Activated T-helper 17 cell treated with anti-CD3 and anti-CD28 coated beads, Interleukin-2, amount 50 U/mL, for 72 hours (primary cell): ENCODE results near the gene OR2F2. TPM values are rescaled to one million over a fixed set of nuclear protein-coding genes. Genes with fewer than 3 reads are reported as not detected.
A peak's percentile ranks its signal among the peaks of the same experiment; 100 is the strongest.

Experiments used
- ATAC-seq: fragments of 150-1000 bp; cut with Tn5 transposase; replicated peaks from 2 replicates; pipeline ENCODE4 v1.10.0; 2021; ENCODE audit warnings: mild to moderate bottlenecking, moderate library complexity
- H3K27ac Mint-ChIP-seq: one replicate; pipeline ENCODE4 v1.8.0; 2022; ENCODE audit warnings: mixed read lengths
- H3K27me3 Mint-ChIP-seq: one replicate; pipeline ENCODE4 v1.8.0; 2022; ENCODE audit warnings: mixed read lengths
- H3K36me3 Mint-ChIP-seq: one replicate; pipeline ENCODE4 v1.8.0; 2022; ENCODE audit warnings: low read depth, mild to moderate bottlenecking, mixed read lengths
- H3K4me1 Mint-ChIP-seq: one replicate; pipeline ENCODE4 v1.8.0; 2022; ENCODE audit warnings: mixed read lengths
- H3K4me3 Mint-ChIP-seq: one replicate; pipeline ENCODE4 v1.8.0; 2022; ENCODE audit warnings: mild to moderate bottlenecking, mixed read lengths
- H3K9me3 Mint-ChIP-seq: one replicate; pipeline ENCODE4 v1.8.0; 2022; ENCODE audit warnings: mixed read lengths
- total RNA-seq, 2 donors: library from RNA; stranded (reverse); gene quantifications; one replicate each; pipeline ENCODE4 v1.2.3, GENCODE V29; 2022

Gene OR2F2
- total RNA-seq, 2 donors from 2014 or later, result not detected

DNA sequence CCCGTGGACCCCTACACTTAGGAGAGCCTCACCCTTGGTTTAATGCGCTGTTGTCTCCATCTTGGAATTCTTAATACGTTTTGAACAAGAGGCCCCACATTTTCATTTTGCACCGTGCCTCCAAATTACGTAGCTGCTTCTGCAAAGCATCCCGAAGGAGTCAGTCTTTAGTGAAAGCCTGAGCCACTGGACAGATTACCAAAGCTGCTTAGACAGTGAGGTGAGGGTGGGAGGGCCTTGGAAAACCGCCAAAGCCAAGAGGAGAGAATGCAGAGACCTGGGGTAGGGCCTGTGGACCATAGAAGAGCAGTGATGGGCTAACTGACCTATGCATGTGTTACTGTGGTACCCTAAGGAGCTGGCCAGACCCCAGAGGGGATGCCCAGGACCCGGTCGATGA, 28.9 kb upstream of the OR2F2 start:
- H3K9me3 Mint-ChIP-seq, result no peaks in the 10 kb centered on the region
- peaks cover 4% of the 10 kb centered on the region for H3K4me1 Mint-ChIP-seq
- H3K4me3 Mint-ChIP-seq, result no peak overlapping the region
- H3K27me3 Mint-ChIP-seq, result peaks cover 3% of the 10 kb centered on the region
- no peaks in the 10 kb centered on the region for H3K36me3 Mint-ChIP-seq
- ATAC-seq, result no peak
- H3K27ac Mint-ChIP-seq, result no peak overlapping the region

DNA sequence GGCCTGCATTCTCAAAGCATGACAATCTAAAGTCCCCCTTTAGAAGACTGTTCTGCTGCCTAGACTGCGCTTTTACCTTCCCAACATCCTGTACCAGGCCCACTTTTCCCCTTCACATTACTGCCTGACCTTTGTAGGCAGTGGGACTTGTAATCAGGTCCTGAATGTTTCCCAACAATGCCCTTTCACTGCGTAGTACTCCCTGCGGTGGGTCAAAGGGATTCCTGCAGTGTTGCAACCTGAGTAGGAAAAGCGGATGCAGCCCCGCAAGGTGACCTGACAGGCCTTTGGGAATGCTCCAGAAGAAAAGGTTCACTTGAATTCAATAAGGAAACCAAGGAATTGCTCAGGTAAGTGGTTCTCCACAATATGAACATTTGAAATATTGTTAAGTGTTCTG, 28.1 kb upstream of the OR2F2 start:
- no peak overlapping the region for H3K4me3 Mint-ChIP-seq
- no peak for ATAC-seq
- H3K27ac Mint-ChIP-seq, result no peak overlapping the region
- H3K9me3 Mint-ChIP-seq, result no peaks in the 10 kb centered on the region
- H3K27me3 Mint-ChIP-seq, result peaks cover 3% of the 10 kb centered on the region
- H3K36me3 Mint-ChIP-seq, result no peaks in the 10 kb centered on the region
- H3K4me1 Mint-ChIP-seq, result peaks cover 4% of the 10 kb centered on the region

DNA sequence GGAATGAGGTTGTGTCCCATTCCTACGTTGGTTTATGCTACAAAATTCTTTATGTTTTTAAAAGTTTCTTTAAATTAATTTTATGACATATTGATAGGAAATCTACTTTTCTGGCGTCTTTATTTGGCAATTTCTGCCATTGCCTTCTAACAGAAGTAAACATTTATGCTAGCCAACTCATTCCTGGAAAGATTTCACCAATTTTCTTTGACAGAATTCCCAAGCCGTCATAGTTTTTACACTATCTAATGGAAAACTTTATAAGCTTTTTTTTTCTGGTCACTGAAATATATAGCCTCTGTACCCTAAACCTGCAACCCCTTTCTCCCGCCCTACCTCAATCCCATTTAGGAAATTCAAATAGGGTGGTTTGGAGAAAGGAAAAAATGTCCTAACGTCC, 26.9 kb upstream of the OR2F2 start:
- Mint-ChIP-seq H3K36me3 (no peaks in the 10 kb centered on the region), H3K27ac (no peak overlapping the region), H3K4me3 (no peak overlapping the region), H3K9me3 (no peaks in the 10 kb centered on the region), H3K4me1 (peaks cover 4% of the 10 kb centered on the region), H3K27me3 (peaks cover 3% of the 10 kb centered on the region)
- ATAC-seq, result no peak

DNA sequence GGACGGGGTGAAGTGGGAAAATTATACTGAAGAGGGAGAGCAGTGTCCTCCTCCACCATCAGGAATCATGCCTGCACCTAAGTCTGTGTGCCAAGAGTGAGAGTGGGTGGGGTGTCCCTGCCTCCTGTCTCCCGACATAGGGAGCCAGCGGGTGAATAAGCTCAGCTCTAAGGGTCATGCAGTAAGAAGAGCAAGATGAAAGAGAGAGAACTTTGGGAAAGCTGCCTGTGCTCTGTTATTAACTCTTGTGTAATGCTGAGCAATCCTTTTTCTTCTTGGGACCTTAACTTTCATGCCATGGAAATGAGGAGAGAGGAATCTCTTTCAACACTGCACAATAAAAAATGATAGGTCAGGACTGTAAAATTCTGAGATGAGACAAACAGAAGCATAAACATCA, 25.2 kb upstream of the OR2F2 start:
- no peaks in the 10 kb centered on the region for H3K9me3 Mint-ChIP-seq
- H3K36me3 Mint-ChIP-seq, result no peaks in the 10 kb centered on the region
- H3K27me3 Mint-ChIP-seq, result peaks cover 3% of the 10 kb centered on the region
- H3K4me3 Mint-ChIP-seq, result no peak overlapping the region
- no peak for ATAC-seq
- H3K4me1 Mint-ChIP-seq, result no peaks in the 10 kb centered on the region
- no peak overlapping the region for H3K27ac Mint-ChIP-seq

DNA sequence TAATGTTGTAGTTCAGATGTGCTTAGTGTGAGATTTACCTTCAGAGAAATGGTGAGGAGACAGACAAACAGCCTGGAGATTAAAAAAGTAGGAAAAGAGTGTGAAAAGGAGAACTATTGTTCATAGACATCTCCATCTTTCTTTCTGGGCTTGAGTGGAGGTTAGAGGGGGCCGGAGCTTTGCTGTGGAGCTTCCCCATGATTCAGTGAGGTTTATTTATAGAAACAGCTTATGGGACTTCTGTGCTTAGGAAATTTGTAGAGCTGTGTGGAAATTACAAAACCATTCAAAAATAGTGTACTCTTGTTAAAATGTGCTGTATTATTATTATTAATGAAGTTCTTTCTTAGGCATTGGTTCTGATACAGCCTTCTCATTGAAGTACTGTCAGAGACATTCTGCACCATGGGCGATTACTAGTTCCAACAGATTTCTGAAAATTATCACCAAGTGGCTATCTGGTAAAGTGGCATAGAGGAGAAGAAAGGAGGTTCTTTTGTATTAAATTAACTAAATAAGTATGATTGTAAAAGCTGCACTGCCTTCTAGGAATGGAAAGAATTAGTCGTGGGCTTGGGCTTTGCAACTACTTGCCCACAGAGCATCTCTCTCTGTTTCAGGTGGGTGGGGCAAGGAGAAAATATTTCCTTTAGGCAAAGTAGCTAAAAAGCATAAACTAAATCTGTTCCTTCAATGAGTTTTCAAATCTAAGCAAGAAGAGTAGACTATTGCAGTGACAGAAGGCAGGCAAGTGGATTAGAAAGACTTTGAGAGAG, 24.4 kb upstream of the OR2F2 start:
- no peak overlapping the region for H3K27ac Mint-ChIP-seq
- no peaks in the 10 kb centered on the region for H3K4me1 Mint-ChIP-seq
- no peak overlapping the region for H3K4me3 Mint-ChIP-seq
- no peaks in the 10 kb centered on the region for H3K36me3 Mint-ChIP-seq
- peaks cover 7% of the 10 kb centered on the region for H3K27me3 Mint-ChIP-seq
- no peaks in the 10 kb centered on the region for H3K9me3 Mint-ChIP-seq
- ATAC-seq, result no peak

DNA sequence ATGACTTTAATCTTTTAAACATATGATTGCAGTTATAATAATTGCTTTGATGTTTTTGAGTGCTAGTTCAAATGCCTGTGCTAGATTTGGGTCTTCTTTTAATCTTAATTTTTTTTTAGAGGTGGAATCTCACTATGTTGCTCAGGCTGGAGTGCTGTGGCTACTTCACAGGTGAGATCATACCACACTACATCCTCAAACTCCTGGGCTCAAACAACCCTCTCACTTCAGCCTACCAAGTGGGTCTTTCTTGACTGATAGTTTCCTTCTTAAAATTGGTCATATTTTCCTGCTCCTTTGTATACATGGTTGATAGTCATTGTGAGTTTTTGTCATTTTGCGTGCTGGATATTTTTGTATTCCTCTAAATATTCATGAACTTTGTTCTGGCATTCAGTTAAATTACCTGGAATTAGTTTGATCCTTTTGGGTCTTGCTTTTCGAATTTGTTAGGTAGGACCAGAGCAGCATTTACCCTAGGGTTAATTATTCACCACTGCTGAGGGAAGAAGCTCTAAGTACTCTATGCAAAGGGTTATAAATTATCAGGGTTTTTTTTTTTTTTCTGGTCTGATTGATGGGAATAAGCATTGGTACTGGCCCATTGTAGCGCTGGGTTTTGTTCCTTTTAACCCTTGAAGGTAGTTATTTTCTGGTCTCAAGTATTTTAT, 21.0 kb upstream of the OR2F2 start:
- Mint-ChIP-seq H3K27ac (no peak overlapping the region), H3K9me3 (no peaks in the 10 kb centered on the region), H3K36me3 (no peaks in the 10 kb centered on the region), H3K4me3 (no peak overlapping the region), H3K27me3 (peaks cover 18% of the 10 kb centered on the region), H3K4me1 (no peaks in the 10 kb centered on the region)
- ATAC-seq, result no peak

DNA sequence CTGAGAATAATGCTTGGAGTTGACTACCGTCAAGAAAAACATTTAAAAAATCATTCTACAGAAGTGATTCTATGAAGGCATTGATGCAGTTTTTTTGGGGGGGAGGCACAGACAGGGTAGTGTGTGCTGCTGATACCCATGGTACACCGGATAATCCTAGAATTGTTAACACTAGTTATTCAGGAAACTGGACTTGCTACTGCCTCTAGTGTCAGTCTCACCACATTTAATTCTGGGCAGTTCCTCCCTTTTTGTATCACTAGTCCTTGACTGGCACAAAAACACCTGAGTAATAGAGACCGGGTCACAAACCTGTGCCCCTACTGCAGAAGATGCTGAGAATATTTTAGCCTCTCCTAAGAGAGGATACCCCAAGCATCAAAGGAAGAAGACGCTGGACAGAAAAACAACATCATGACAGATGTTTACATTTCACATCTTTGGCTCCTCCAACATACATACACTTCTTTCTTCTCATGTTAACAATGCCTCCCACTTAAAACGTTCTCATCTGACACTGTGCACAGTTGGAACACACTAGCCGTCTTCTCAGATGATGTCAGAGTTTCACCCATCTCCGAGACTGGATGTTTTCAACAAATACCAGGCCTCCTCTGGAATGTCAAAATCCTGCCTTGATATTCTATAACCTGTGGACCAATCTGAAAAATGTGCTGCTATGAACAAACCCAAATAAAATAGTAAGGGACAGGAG, 19.9 kb upstream of the OR2F2 start:
- no peaks in the 10 kb centered on the region for H3K36me3 Mint-ChIP-seq
- no peaks in the 10 kb centered on the region for H3K9me3 Mint-ChIP-seq
- H3K4me1 Mint-ChIP-seq, result no peaks in the 10 kb centered on the region
- H3K4me3 Mint-ChIP-seq, result no peak overlapping the region
- peaks cover 20% of the 10 kb centered on the region for H3K27me3 Mint-ChIP-seq
- H3K27ac Mint-ChIP-seq, result no peak overlapping the region
- no peak for ATAC-seq

DNA sequence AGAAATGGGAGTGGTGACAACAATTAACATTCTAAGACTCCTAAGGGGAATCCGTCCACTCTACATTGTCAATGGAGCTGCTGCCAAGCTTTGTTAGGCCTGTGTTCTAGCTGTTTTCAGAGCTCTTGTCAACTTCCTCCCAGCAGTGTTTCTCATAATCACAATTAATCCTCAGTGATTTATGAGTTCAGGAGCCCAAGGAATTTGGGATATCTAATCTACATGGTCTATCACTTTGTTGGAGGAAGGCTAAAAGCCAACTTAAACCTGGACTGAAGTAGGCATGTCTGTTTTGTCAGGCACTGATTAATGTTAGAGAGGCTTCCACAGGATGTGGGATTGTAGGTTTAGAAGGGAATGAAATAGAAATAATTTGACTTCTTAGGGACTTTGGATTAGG, 10.2 kb upstream of the OR2F2 start:
- ATAC-seq, result no peak
- Mint-ChIP-seq H3K4me1 (peaks cover 7% of the 10 kb centered on the region), H3K36me3 (no peaks in the 10 kb centered on the region)

DNA sequence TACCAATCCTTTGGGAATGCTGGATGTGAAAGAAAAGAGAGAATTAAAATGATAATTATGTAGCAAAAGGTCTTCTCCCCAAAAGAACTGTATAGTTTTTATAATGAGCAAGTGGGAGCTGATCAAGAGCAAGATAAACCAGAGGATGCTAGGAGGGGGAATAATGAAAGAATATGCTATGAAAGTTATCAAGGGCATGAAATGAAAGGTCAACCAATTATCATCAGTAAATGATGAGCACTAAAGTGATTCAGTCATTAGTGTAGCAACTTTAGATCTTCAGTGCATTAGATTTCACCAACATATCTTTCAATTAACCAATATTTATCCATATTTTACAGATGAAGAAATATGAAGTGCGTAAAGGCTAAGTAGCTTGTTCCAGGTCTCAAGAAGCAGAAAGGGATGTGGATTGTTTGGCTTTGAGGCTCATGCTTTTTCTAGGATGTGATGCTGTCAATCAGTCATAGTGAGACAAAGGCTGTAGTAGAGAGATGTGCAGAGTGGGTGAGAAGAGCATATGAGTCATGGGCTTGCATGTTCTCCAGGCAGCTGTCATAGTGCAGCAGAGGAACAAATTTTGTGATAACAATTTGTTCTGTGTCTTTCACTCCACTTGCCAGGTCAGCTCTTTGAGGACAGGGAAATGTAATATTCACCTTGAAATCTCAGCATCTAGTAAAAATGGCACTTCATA, 5.7 kb upstream of the OR2F2 start:
- Mint-ChIP-seq H3K4me3 (no peak overlapping the region), H3K36me3 (no peaks in the 10 kb centered on the region), H3K27ac (peak overlapping the region; percentile 6), H3K27me3 (no peaks in the 10 kb centered on the region), H3K4me1 (peaks cover 7% of the 10 kb centered on the region), H3K9me3 (no peaks in the 10 kb centered on the region)
- peak; percentile 99 for ATAC-seq

More for the DNA sequence above, 10.2 kb upstream of the OR2F2 start:
- H3K27me3 Mint-ChIP-seq, result peaks cover 14% of the 10 kb centered on the region
- H3K27ac Mint-ChIP-seq, result no peak overlapping the region
- no peak overlapping the region for H3K4me3 Mint-ChIP-seq
- H3K9me3 Mint-ChIP-seq, result no peaks in the 10 kb centered on the region

DNA sequence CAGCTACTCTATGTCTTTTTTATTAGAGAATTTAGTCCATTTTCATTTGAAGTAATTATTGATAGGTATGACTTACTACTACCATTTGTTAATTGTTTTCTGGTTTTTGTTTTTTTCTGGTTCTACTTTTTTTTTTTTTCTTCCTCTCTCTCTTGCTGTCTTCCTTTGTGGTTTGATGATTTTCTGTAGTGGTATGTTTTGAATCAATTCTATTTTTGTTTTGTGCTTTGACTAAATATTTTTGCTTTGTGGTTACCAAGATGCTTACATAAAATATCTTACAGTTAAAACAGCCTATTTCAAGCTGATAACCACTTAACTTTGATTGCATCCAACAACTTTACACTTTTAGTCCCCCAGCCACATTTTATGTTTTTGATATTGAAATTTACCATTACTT, 3.3 kb upstream of the OR2F2 start:
- no peaks in the 10 kb centered on the region for H3K9me3 Mint-ChIP-seq
- H3K36me3 Mint-ChIP-seq, result no peaks in the 10 kb centered on the region
- H3K4me1 Mint-ChIP-seq, result peaks cover 7% of the 10 kb centered on the region
- H3K27me3 Mint-ChIP-seq, result no peaks in the 10 kb centered on the region
- no peak for ATAC-seq
- no peak overlapping the region for H3K4me3 Mint-ChIP-seq
- H3K27ac Mint-ChIP-seq, result peak overlapping the region; percentile 16

DNA sequence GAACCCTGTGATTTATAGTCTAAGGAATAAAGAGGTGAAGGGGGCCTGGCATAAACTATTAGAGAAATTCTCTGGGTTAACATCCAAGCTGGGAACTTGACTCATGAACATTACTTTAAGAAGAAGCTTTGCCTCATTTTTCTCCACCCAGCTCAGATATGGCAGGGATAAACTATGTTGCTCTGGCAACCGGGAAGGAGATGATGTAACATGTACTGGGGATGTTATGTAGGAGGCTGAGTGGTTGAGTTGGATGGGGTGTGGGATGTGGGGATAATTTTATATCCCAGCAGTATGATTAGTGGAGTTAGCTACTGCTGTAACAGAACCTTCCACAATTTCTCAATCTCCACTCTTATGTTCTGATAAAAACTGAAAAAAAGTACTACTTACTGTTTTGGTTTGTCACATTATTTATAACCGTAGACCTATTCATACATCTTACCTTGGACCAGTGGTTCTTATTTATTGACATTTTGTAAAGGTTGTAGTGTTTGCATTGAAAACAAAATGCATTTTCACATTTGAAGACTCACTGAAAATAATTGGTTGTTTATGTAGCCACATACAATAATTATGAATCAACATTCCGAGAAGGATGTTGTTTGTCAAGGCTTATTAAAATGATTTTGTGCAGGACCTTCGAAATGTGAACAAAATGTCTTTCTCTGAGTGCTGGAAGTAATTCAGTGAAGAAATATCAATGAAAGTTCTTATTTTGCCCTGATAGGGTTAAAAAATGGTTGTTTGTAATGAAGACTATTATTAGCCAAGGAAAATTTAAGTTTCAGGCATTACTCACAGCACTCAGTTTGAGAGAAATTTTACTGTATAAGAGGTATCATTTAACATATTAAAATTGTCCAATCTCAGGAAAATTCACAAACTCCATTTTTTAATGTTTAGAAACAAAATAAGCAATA, 1.3 kb downstream of the OR2F2 start:
- peaks cover 5% of the 10 kb centered on the region for H3K27me3 Mint-ChIP-seq
- no peak for ATAC-seq
- no peak overlapping the region for H3K27ac Mint-ChIP-seq
- H3K9me3 Mint-ChIP-seq, result no peaks in the 10 kb centered on the region
- no peak overlapping the region for H3K4me3 Mint-ChIP-seq
- no peaks in the 10 kb centered on the region for H3K36me3 Mint-ChIP-seq
- no peaks in the 10 kb centered on the region for H3K4me1 Mint-ChIP-seq

DNA sequence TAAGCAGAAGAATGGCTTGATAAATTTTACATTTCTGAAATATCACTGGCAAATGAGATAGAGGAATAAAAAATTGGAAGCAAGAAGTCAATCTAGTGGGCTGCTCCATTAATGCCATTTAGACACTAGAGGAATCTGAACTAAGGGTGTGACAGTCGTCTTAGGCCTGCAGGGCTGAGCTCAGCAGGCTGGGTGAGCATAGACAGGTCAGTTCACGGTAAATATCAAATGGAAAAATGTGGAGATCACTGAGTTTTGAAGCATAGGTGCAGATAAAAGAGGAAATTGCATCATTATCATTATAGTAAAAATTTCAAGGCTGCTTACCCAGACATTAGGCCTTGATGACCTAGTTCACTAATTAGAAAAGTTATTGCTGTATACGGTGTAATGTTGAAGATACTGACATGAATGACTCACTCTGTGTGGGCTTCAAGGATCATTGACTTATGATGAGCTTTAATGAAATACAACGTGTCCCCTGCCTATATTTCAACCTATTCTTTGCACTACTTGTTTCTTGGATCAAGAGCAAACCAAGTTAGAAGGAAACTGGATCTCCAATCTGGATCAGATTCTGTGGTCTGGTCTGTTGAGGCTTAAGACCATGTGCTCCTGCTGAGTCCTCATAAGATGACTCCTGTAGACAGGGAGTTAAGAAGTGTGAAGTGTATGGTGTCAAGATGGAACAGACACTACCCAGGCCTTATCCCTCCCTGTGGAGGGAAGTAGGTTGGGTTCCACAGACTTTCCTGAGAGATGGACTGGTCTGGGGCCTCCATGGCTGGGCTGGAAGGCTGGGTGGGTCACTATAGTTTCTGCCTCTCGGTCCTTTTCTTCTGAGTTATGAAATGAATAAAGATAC, 3.6 kb downstream of the OR2F2 start:
- Mint-ChIP-seq H3K36me3 (no peaks in the 10 kb centered on the region), H3K9me3 (no peaks in the 10 kb centered on the region), H3K27me3 (peaks cover 8% of the 10 kb centered on the region), H3K4me3 (no peak overlapping the region), H3K27ac (no peak overlapping the region), H3K4me1 (no peaks in the 10 kb centered on the region)
- no peak for ATAC-seq

DNA sequence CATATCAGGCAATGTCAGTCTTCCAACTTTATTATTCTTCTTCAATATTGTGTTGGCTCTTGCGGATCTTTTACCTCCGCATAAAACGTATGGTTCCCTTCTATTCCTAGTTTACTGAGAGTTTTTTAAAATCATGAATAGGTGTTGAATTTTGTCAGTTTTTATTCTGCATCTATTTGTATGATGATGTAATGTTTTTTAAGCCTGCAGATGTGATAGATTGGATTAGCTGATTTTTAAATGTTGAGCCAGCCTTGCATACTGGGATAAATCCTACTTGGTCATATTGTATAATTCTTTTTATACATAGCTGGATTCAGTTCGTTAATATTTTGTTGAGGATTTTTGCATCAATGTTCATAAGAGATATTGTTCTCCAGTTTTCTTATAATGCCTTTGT, 10.4 kb downstream of the OR2F2 start:
- H3K27me3 Mint-ChIP-seq, result peaks cover 28% of the 10 kb centered on the region
- no peaks in the 10 kb centered on the region for H3K9me3 Mint-ChIP-seq
- H3K36me3 Mint-ChIP-seq, result no peaks in the 10 kb centered on the region
- no peak for ATAC-seq
- H3K27ac Mint-ChIP-seq, result no peak overlapping the region
- no peak overlapping the region for H3K4me3 Mint-ChIP-seq
- no peaks in the 10 kb centered on the region for H3K4me1 Mint-ChIP-seq
